HUES6 (cell line): ENCODE data around the gene EPS8.
"Not testable (repeated sequence)": the region's sequence is repeated elsewhere in the genome, so short reads cannot be mapped to it uniquely, and the experiment has no call there.

ENCODE experiments used
- H3K27ac ChIP-seq: 2 replicates; pipeline ENCODE4 v1.7.0; 2013; ENCODE audit warnings: low read depth, mild to moderate bottlenecking, low read length, inconsistent platforms
- H3K27me3 ChIP-seq: 2 replicates; pipeline ENCODE4 v1.6.1; 2013; ENCODE audit warnings: low read length; ENCODE audit not compliant: control insufficient read depth, insufficient read depth
- H3K36me3 ChIP-seq: 2 replicates; pipeline ENCODE4 v1.6.1; 2013; ENCODE audit warnings: low read length; ENCODE audit not compliant: control insufficient read depth, insufficient read depth
- H3K4me1 ChIP-seq: 2 replicates; pipeline ENCODE4 v1.6.1; 2013; ENCODE audit warnings: low read length; ENCODE audit not compliant: control insufficient read depth, insufficient read depth
- H3K4me3 ChIP-seq: 2 replicates; pipeline ENCODE4 v1.5.1; 2013; ENCODE audit warnings: low read depth, low read length
- H3K9ac ChIP-seq: one replicate; pipeline ENCODE4 v1.6.1; 2013; ENCODE audit warnings: mild to moderate bottlenecking, low read length
- H3K9me3 ChIP-seq: 2 replicates; pipeline ENCODE4 v1.6.1; 2013; ENCODE audit warnings: low read depth, low read length; ENCODE audit not compliant: control insufficient read depth, insufficient read depth

Gene EPS8

DNA sequence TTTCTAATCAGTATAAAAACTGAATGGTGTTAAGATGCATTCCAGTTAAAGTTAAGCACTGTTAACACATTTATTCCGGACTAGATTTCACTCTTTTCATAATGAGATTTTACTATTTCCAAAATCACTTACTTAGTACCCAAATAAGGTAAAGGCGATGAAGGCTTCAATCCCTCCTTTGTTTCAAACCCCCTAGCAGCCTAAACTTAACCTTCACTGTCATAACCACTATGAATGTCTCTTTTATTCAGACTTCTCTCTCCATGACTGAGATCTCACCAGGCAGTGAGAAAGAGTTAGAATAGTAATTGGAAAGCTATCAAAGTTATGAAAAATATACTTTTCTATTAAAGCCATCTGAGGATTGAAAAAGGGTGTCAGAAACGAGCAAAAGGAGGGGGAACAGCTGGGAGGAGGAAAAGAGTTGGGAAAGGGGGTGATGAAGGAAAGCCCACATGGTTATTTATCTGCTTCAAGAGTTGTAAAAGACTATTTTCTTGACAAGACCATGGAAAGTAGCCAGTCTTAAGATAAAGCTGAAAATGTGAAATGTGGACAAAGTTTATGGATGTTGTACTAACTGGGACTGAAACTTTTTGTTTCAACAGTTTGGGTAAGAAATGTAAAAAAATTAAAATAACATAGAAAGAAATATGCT, 11.7 kb downstream of the EPS8 start:
- no peaks in the 10 kb centered on the region for H3K27me3 ChIP-seq
- no peaks in the 10 kb centered on the region for H3K4me1 ChIP-seq
- no peak overlapping the region for H3K9ac ChIP-seq
- no peak overlapping the region for H3K4me3 ChIP-seq
- no peaks in the 10 kb centered on the region for H3K9me3 ChIP-seq
- no peaks in the 10 kb centered on the region for H3K36me3 ChIP-seq
- no peak overlapping the region for H3K27ac ChIP-seq

DNA sequence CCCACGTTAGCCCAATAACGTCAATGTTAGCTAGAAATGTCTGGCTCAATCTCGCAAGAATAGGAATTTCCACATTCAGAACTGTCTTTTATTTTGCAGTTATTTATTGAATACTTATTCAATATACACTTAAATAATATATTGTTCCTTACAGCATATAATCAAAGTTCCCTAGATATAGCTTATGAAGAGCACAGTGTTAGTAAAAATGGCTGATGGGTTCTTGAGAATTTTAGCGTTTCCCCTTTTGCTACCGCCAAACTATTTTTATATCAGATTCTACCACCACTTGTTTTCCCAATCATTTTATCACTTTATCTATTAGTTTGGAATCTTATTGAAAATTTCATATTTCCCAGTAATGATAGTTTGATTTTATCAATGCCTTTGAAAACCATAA, 12.7 kb downstream of the EPS8 start:
- Histone ChIP-seq H3K4me1 (peaks cover under 1% of the 10 kb centered on the region; the same call in 1 of the 2 replicates), H3K9me3 (no peaks in the 10 kb centered on the region), H3K9ac (no peak overlapping the region), H3K27ac (no peak overlapping the region), H3K36me3 (no peaks in the 10 kb centered on the region), H3K4me3 (no peak overlapping the region), H3K27me3 (no peaks in the 10 kb centered on the region)

DNA sequence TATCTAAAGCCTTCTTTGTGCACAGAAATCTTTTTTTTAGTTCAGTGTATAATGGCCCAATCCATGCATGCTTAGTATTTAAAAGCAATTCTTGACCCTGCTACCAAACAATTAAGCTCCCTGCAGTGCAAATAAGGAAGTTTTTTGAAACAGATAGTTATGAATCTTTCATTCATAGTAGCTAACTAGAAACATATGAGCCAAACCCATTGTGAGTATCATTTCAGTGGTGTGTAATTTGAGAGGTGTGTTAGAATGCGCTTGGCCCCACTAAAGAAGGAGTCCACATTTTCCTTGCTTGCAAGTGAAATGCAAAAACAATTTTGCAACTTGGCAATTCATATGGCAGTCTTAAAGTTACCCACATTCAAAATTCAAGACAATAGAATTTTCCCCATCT, 14.4 kb downstream of the EPS8 start:
- Histone ChIP-seq H3K9me3 (no peaks in the 10 kb centered on the region), H3K4me3 (no peak overlapping the region), H3K36me3 (no peaks in the 10 kb centered on the region), H3K27ac (no peak overlapping the region), H3K9ac (no peak overlapping the region), H3K27me3 (no peaks in the 10 kb centered on the region), H3K4me1 (peaks cover 4% of the 10 kb centered on the region; the same call in 1 of the 2 replicates)

DNA sequence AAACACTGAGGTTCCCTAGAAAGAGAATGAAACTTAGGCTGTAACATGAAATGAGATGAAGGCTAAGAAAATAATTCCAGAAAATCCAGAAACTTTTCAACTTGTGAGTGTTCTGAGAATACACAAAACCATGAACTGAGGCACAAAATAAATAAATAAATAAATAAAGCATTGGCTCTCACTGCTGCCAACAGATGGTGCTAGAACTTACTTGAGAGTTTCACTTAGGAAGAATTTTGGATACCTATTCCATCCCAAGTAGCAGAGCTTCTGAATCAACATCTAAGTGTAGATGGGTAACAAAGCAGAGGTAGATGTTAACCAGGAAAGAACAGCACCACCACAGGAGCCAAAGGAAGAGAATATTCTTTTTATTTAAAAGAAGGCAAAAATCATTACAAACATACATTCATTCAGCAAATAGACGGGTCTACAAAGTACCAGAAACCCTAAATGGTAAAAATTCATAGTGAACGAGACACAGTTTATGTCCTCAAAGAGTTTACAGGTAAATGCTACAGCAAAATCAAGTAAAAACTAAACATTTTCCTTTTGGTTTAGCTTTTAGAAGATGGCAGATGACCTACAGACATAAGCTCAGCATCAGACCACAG, 16.7 kb downstream of the EPS8 start:
- no peaks in the 10 kb centered on the region for H3K9me3 ChIP-seq
- H3K27me3 ChIP-seq: no peaks in the 10 kb centered on the region
- no peaks in the 10 kb centered on the region for H3K36me3 ChIP-seq
- H3K9ac ChIP-seq: no peak overlapping the region
- no peak overlapping the region for H3K4me3 ChIP-seq
- H3K4me1 ChIP-seq: peaks cover 4% of the 10 kb centered on the region; the same call in 1 of the 2 replicates
- H3K27ac ChIP-seq: no peak overlapping the region

GRCh38 chr12:15770581-15770980, 18.6 kb downstream of the EPS8 start:
- H3K9me3 ChIP-seq: no peaks in the 10 kb centered on the region
- H3K9ac ChIP-seq: no peak overlapping the region
- peaks cover 4% of the 10 kb centered on the region; the same call in 1 of the 2 replicates for H3K4me1 ChIP-seq
- no peak overlapping the region for H3K27ac ChIP-seq
- no peaks in the 10 kb centered on the region for H3K27me3 ChIP-seq
- H3K36me3 ChIP-seq: no peaks in the 10 kb centered on the region
- no peak overlapping the region for H3K4me3 ChIP-seq

GRCh38 chr12:15770021-15770420, 19.2 kb downstream of the EPS8 start:
- Histone ChIP-seq H3K27ac (no peak overlapping the region), H3K9ac (no peak overlapping the region), H3K36me3 (no peaks in the 10 kb centered on the region), H3K4me1 (peaks cover 4% of the 10 kb centered on the region; the same call in 1 of the 2 replicates), H3K27me3 (no peaks in the 10 kb centered on the region), H3K4me3 (no peak overlapping the region), H3K9me3 (no peaks in the 10 kb centered on the region)

GRCh38 chr12:15769586-15769985, 19.6 kb downstream of the EPS8 start:
- no peak overlapping the region for H3K4me3 ChIP-seq
- no peak overlapping the region for H3K27ac ChIP-seq
- no peak overlapping the region for H3K9ac ChIP-seq
- H3K36me3 ChIP-seq: no peaks in the 10 kb centered on the region
- H3K4me1 ChIP-seq: peaks cover 4% of the 10 kb centered on the region; the same call in 1 of the 2 replicates
- H3K9me3 ChIP-seq: no peaks in the 10 kb centered on the region
- no peaks in the 10 kb centered on the region for H3K27me3 ChIP-seq

DNA sequence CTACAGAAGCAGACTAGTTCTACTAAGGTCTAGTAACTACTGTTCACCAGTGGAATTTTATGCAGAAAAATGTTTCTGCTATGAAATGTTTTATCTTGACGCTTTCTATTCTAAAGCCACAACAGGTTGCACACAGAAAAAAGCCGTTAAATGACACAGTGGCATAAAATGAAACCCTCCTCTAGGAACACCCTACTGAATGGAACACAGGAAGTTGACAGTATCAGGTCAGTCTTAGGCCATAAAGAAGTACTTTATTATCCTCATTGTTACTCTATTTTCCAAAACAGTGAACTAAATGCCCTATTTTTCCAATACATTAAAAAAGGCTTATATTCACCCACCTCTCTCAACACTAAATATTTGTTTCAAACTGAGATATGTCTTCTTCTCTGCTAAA, 21.9 kb downstream of the EPS8 start:
- H3K27ac ChIP-seq: no peak overlapping the region
- H3K4me3 ChIP-seq: no peak overlapping the region

DNA sequence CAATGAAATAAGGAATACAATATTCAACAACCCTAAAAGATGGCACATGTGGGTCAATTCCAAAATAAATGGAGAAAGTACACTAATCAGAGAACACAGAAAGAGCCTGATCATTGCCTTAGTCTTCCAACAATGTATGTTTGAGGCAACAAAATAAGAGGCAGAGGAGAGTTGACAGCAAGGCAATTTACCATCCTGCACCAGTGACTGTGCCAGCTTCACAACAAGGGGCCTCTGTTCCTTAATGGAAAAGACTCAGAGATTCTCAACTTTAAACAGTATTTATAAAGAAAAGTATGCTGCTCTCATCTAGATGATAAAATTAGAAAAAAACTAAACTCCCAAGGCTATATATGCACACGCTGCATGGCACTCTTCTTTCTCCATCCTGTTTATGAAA, 25.9 kb downstream of the EPS8 start:
- H3K4me3 ChIP-seq: no peak overlapping the region
- H3K4me1 ChIP-seq: no peaks in the 10 kb centered on the region

More for the DNA sequence above, 21.9 kb downstream of the EPS8 start:
- no peaks in the 10 kb centered on the region for H3K9me3 ChIP-seq
- peaks cover 4% of the 10 kb centered on the region; the same call in 1 of the 2 replicates for H3K4me1 ChIP-seq
- H3K27me3 ChIP-seq: no peaks in the 10 kb centered on the region
- H3K9ac ChIP-seq: no peak overlapping the region
- no peaks in the 10 kb centered on the region for H3K36me3 ChIP-seq

DNA sequence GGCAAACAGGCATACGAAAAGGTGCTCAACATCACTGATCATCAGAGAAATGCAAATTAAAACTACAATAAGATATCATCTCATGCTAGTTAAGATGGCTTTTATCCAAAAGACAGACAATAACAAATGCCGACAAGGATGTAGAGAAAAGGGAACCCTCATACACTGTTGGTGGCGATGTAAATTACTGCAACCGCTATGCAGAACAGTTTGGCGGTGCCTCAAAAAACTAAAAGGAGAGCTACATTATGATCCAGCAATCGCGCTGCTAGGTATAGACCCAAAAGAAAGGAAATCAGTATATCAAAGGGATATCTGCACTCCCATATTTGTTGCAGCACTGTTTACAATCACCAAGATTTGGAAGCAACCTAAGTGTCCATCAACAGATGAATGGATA, 27.0 kb downstream of the EPS8 start:
- H3K27me3 ChIP-seq, H3K27ac ChIP-seq, H3K4me1 ChIP-seq, H3K36me3 ChIP-seq, H3K9me3 ChIP-seq, H3K9ac ChIP-seq, H3K4me3 ChIP-seq: not testable (repeated sequence)

More for the DNA sequence above, 25.9 kb downstream of the EPS8 start:
- Histone ChIP-seq H3K36me3 (no peaks in the 10 kb centered on the region), H3K9me3 (no peaks in the 10 kb centered on the region), H3K27ac (no peak overlapping the region), H3K27me3 (no peaks in the 10 kb centered on the region), H3K9ac (no peak overlapping the region)

DNA sequence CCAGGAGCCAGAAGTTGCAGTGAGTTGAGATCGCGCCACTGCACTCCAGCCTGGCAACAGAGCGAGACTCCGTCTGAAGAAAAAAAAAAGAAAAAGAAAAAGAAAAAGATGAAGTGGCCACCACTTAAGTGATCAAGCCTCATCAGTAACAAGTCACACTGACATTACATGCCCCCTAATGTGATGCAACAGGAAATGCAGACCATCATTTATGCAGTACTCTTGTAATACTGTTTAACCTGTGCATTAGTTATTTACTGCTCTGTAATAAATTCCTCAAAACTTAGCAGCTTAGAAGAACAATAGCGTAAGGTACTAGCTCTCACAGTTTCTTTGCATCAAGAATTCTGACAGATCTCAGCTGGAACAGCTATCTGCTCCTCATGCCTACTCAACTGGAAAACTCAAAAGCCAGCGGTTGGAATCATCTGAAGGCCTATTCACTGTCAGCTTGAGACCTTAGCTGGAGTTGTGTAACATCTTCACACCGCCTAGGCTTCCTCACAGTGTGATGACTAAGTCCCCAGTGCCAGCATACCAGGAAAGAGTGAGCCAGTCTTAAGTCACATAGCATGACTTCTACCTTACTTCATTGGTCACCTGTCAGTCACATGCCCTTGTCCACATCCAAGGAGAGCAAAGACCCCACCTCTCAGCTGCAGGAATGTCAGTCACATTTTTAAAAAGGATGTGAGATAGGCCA, 31.5 kb downstream of the EPS8 start:
- no peak overlapping the region for H3K9ac ChIP-seq
- no peak overlapping the region for H3K27ac ChIP-seq
- no peak overlapping the region for H3K4me3 ChIP-seq
- H3K36me3 ChIP-seq: no peaks in the 10 kb centered on the region
- no peaks in the 10 kb centered on the region for H3K9me3 ChIP-seq
- no peaks in the 10 kb centered on the region for H3K27me3 ChIP-seq
- H3K4me1 ChIP-seq: no peaks in the 10 kb centered on the region
